ENCODE measurements around the gene UCKL1. TPM values are rescaled to one million over a fixed set of nuclear protein-coding genes. Genes with fewer than 3 reads are reported as not detected.

UCKL1 gene
- total RNA-seq, 2 experiments from 2014 or later = 31.5 to 32.6 TPM

DNA sequence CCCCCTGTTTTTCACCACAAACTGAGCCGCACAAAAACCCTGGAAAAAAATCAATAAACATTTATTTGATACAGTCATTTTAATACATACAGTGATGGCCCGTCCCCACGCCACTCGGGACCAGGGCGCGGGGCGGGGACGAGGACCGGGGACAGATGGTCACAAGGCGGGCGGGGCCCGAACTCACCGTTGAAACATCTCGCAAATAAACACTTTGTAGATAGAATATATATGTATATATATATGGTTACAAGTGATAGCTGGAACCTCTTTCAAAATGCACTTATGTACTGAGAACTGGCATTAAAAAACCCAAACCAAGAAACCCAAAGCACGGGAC, 418 bp upstream of the UCKL1 start:
- Mint-ChIP-seq H3K27me3 (no peaks in the 10 kb centered on the region), H3K36me3 (ENCODE audit: low read depth) (peaks cover 4% of the 10 kb centered on the region), H3K4me1 (ENCODE audit: low read depth) (peaks cover 31% of the 10 kb centered on the region), H3K9me3 (no peaks in the 10 kb centered on the region), H3K27ac (peak overlapping the region; percentile 93), H3K4me3 (peak overlapping the region; percentile 81)
- ChIA-PET CTCF (interaction anchor here (1.0 to 1.2 kb wide), 5 partner anchors 10 to 250 kb away, joined by 3 to 4 read pairs (median 3); partner anchors contain the start of genes PRPF6 and TPD52L2), POLR2A (interaction anchor here (0.6 to 2.1 kb wide), 5 partner anchors 12 to 72 kb away, joined by 3 to 10 read pairs (median 7); partner anchors contain the start of gene SAMD10)
- TF ChIP-seq, protein P1, sequence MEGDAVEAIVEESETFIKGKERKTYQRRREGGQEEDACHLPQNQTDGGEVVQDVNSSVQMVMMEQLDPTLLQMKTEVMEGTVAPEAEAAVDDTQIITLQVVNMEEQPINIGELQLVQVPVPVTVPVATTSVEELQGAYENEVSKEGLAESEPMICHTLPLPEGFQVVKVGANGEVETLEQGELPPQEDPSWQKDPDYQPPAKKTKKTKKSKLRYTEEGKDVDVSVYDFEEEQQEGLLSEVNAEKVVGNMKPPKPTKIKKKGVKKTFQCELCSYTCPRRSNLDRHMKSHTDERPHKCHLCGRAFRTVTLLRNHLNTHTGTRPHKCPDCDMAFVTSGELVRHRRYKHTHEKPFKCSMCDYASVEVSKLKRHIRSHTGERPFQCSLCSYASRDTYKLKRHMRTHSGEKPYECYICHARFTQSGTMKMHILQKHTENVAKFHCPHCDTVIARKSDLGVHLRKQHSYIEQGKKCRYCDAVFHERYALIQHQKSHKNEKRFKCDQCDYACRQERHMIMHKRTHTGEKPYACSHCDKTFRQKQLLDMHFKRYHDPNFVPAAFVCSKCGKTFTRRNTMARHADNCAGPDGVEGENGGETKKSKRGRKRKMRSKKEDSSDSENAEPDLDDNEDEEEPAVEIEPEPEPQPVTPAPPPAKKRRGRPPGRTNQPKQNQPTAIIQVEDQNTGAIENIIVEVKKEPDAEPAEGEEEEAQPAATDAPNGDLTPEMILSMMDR (IDR thresholded peaks at IDR 0.05) = no peak
- DNase-seq = no peak
- intact Hi-C loops (cut with micrococcal nuclease) = no loop called here
- peak; percentile 7 for ATAC-seq

- ChIA-PET POLR2A (interaction anchor here (1.2 to 2.1 kb wide), 3 partner anchors 13 to 54 kb away, joined by 3 to 8 read pairs (median 3); no protein-coding TSS in a partner anchor), CTCF (interaction anchor here (0.7 to 1.7 kb wide), 3 partner anchors 11 to 241 kb away, joined by 3 to 13 read pairs (median 3); no protein-coding TSS in a partner anchor)
- H3K27me3 Mint-ChIP-seq = no peaks in the 10 kb centered on the region
- no peak for ATAC-seq
- H3K36me3 Mint-ChIP-seq (ENCODE audit: low read depth) = no peaks in the 10 kb centered on the region
- intact Hi-C loops (cut with micrococcal nuclease) = no loop called here
- H3K9me3 Mint-ChIP-seq = no peaks in the 10 kb centered on the region
- no peak for DNase-seq
- peaks cover 31% of the 10 kb centered on the region for H3K4me1 Mint-ChIP-seq (ENCODE audit: low read depth)
- peak overlapping the region; percentile 81 for H3K4me3 Mint-ChIP-seq
- TF ChIP-seq, protein P1 (IDR thresholded peaks at IDR 0.05) = peak; percentile 40
- peak overlapping the region; percentile 59 for H3K27ac Mint-ChIP-seq
Measured at GRCh38 chr20:63955281-63955826, 862 bp downstream of the UCKL1 start.

GRCh38 chr20:63953764-63954429, 2.3 kb downstream of the UCKL1 start:
- intact Hi-C loops (cut with micrococcal nuclease) = no loop called here
- Mint-ChIP-seq H3K27ac (peak overlapping the region; percentile 60), H3K27me3 (no peaks in the 10 kb centered on the region), H3K9me3 (no peaks in the 10 kb centered on the region), H3K36me3 (ENCODE audit: low read depth) (no peaks in the 10 kb centered on the region), H3K4me1 (ENCODE audit: low read depth) (peaks cover 42% of the 10 kb centered on the region), H3K4me3 (peak overlapping the region; percentile 81)
- TF ChIP-seq, protein P1 (IDR thresholded peaks at IDR 0.05) = no peak
- DNase-seq (no peak), ATAC-seq (no peak)
- ChIA-PET POLR2A (interaction anchor here (1.2 kb wide), 1 partner anchor 20 kb away, joined by 3 read pairs; no protein-coding TSS in a partner anchor), CTCF (interaction anchor here (1.7 kb wide), 1 partner anchor 20 kb away, joined by 13 read pairs; no protein-coding TSS in a partner anchor)

DNA sequence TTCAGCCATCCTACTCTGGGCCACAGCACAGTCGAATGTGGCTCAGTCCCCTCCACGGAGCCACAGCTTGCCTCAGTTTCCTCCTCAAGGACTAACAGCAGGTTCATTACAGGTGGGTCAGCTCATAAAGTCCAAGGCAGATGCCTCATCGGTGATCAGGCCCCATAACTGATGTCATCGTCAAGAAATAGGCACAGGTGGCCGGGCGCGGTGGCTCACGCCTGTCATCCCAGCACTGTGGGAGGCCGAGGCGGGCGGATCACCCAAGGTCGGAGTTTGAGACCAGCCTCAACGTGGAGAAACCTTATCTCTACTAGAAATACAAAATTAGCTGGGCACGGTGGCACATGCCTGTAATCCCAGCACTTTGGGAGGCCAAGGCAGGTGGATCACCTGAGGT, 3.4 kb downstream of the UCKL1 start:
- Mint-ChIP-seq H3K4me1 (ENCODE audit: low read depth) (peaks cover 44% of the 10 kb centered on the region), H3K27me3 (no peaks in the 10 kb centered on the region), H3K27ac (no peak overlapping the region), H3K4me3 (no peak overlapping the region), H3K36me3 (ENCODE audit: low read depth) (peaks cover 3% of the 10 kb centered on the region), H3K9me3 (peaks cover 2% of the 10 kb centered on the region)
- ATAC-seq (no peak), DNase-seq (no peak)
- TF ChIP-seq, protein P1 (IDR thresholded peaks at IDR 0.05) = no peak
- CTCF ChIA-PET = interaction anchor here (1.0 kb wide), 1 partner anchor 85 kb away, joined by 3 read pairs; no protein-coding TSS in a partner anchor
- POLR2A ChIA-PET = interaction anchor here (1.3 kb wide), 1 partner anchor 25 kb away, joined by 4 read pairs; no protein-coding TSS in a partner anchor
- intact Hi-C loops (cut with micrococcal nuclease) = no loop called here

DNA sequence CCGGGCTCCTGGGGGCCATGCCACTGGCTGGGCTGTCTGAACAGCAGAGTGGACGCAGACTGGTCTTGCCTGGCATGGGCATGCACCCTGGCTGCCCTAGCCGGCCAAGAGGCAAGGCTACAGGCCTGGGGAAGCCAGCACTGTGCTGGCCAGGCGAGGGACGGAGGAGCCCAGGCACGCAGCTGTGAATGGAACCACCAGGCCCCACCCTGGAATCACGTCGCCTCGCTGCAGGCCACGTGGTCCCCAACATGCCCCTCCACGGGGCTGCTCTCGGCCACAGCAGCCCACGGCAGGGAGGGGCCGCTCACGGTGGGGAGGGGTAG, 4.0 kb downstream of the UCKL1 start:
- CTCF ChIA-PET = interaction anchor here (1.0 to 1.7 kb wide), 2 partner anchors 28 to 86 kb away, joined by 3 to 4 read pairs; partner anchors contain the start of gene PRPF6
- H3K36me3 Mint-ChIP-seq (ENCODE audit: low read depth) = peaks cover 3% of the 10 kb centered on the region
- H3K4me3 Mint-ChIP-seq = no peak overlapping the region
- intact Hi-C loops (cut with micrococcal nuclease) = no loop called here
- ATAC-seq (no peak), DNase-seq (no peak)
- POLR2A ChIA-PET = interaction anchor here (1.3 kb wide), 1 partner anchor 26 kb away, joined by 4 read pairs; no protein-coding TSS in a partner anchor
- H3K27me3 Mint-ChIP-seq = no peaks in the 10 kb centered on the region
- TF ChIP-seq, protein P1 (IDR thresholded peaks at IDR 0.05) = no peak
- no peak overlapping the region for H3K27ac Mint-ChIP-seq
- H3K9me3 Mint-ChIP-seq = peaks cover 2% of the 10 kb centered on the region
- H3K4me1 Mint-ChIP-seq (ENCODE audit: low read depth) = peaks cover 44% of the 10 kb centered on the region
